ENCODE measurements around the gene ADRA2A.

DNA sequence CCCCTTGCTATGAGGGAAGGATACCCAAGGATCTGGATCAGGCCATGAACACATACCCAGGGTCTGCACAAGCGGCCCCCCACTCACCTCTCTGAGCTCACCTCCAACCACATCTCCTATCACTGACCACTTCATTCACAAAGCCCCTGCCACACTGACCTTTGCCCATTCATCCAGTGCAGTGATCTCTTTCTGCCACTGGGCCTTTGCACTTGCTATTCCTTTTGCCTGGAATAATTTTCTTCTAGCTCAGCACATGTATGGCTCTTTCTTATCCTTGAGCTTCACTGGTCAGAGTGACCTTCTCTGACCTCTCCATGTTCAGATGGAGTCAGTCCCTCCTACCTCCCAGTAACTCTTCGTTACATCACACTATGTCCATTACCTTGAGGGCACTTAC is 48.3 kb downstream of the ADRA2A start:
- TF ChIP-seq YY1 (IDR thresholded peaks at IDR 0.05; ENCODE audit: insufficient read depth, insufficient read length), result no peak
- TF ChIP-seq ZNF274 (IDR thresholded peaks at IDR 0.05; ENCODE audit: low read depth, low read length), result no peak

All from NT2/D1 (cell line).